ENCODE data around the gene CACNA1E.
A peak's percentile ranks its signal among the peaks of the same experiment; 100 is the strongest.

Gene CACNA1E

DNA sequence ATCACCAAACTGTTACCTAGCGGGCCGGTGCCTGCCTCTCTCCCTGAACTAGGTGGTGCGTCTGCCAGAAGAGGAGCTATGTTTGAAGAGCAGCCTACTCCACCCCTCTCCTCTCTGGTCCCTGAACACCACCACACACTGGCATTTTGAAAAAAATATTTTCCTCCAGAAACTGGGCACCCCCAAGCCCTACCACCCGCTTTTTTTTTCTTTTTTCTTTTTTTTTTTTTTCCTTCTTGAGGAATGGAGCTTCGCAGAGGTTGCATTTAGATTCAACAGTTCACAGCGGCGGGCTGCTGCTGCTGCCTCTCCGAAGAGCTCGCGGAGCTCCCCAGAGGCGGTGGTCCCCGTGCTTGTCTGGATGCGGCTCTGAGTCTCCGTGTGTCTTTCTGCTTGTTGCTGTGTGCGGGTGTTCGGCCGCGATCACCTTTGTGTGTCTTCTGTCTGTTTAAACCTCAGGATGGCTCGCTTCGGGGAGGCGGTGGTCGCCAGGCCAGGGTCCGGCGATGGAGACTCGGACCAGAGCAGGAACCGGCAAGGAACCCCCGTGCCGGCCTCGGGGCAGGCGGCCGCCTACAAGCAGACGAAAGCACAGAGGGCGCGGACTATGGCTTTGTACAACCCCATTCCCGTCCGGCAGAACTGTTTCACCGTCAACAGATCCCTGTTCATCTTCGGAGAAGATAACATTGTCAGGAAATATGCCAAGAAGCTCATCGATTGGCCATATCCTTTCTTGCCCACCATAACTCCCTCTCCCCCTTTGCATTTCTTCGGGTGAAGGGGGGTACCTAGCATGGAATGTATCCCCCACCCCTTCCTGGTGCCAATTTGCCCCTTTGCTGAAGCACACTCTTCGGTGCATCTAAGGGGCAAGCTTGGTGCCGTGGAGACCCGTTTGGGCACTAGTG is at the start of gene CACNA1E:
Gene CACNA1E, plus strand, starts transcription at position 233 of the 911 bp plus-strand sequence. Its CDS starts 228 bp downstream, at position 461.
- DNase-seq = no peak

DNA sequence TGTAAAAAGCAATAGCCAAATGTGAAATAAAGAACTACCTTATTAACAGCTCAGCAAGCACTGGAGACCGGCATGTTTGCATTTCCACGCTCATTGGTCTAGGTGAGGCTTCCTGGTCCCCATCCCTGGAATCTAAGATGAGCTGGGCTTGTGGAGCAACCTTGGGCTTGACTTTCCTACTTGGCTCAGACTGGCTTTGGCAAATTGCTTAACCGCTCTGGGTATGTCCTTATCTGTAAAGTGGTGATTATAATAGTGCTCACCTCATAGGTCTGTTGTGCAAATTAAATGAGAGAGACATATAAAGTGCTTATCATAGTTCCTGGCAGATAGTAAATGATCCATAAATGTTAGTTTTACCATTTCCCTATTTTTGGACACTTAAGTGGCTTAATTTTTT is 49.4 kb upstream of the CACNA1E start:
- DNase-seq = no peak

DNA sequence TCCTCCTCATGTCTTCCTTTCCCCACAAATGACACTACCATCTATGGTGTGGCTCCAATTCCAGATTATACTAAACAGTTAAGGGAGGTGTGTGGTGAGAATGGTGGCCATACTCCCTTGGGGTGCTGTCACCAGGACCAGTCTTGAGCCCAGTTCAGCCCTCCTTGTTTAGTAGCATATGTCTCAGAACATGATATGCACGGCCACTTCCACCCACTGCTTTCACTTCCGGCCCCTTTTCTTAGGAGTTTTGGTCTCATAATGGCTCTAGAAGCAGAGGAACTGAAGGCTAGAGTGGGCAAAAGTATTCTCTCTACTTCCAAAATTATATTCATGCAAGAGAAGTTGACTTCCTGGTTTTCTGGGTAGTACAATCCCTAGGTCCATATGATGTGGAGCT is 45.3 kb upstream of the CACNA1E start:
- no peak for DNase-seq

DNA sequence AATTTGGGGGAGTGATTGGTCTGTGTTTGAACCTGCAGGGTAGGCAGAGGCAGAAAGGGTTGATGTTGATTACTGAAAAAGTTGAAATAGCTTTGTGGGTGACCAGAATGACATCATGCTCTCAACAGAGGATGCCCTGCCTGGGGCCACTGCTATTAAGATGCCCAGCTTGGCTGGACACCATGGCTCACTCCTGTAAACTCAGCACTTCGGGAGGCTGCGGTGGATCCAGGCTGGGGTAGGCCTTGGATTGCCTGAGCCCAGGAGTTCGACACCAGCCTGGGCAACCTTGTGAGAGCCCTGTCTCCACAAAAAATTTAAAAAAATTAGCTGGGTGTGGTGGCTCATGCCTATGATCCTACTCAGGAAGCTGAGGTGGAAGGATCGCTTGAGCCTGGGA is 42.8 kb upstream of the CACNA1E start:
- DNase-seq = no peak

DNA sequence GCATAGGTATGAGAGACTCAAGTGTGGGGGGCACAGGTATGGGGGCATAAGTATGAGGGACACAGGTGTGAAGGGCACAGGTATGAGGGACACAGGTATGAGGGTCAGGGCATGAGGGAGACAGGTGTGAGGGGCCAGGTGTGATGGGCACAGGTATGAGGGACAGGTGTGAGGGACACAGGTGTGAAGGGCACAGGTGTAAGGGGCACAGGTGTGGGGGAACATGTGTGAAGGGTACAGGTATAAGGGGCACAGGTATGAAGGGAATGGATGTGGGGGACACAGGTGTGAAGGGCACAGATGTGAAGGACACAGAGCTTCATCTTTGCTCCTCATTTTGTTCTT is 41.2 kb upstream of the CACNA1E start:
- no peak for DNase-seq

DNA sequence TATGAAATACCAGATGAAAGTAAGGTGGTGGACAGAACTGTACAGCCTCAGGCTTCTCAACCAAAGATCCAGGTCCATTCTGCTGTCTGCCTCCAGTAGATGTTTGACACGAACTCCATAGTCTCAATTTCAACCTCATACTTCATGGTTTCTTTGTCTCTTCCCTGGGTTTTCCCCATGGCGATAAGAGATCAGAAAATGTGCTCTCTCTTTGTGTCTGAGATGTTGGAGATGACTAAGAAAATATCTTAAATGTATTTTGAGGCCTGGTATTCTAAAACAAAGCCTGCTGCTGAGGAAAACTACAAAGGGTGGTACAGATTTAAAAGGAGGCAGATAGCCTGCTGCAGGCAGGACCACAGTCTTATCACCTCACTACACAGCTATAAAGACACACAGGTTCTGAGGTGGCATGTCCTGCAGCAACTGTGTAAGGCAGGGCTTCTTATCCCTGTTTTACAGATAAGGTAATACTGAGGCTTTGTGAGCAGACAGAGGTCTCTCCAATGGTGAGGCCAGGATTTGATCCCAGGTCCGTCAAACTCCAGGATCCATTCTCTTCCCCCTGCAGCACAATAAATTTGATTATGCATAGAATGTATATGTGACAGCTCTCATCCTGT is 40.0 kb upstream of the CACNA1E start:
- DNase-seq = no peak

DNA sequence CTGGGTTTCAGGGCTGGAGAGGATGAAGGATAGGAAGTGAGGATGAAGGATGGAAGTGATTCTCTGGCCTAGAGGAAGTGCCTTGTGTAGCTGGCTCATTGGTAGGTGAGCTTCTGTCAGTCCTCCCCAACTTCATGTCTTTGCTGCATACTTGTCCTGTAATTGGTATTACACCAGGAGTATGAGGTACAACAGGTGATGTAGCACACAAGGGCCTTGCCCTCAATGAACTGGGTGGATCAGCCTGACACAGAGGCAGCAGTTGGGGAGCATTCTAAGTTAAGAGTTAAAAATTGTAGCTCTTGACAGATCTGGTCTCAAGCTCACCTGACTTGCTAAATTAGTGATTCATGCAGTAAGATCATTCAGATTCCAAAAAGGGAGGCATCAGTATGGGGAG is 37.9 kb upstream of the CACNA1E start:
- no peak for DNase-seq

DNA sequence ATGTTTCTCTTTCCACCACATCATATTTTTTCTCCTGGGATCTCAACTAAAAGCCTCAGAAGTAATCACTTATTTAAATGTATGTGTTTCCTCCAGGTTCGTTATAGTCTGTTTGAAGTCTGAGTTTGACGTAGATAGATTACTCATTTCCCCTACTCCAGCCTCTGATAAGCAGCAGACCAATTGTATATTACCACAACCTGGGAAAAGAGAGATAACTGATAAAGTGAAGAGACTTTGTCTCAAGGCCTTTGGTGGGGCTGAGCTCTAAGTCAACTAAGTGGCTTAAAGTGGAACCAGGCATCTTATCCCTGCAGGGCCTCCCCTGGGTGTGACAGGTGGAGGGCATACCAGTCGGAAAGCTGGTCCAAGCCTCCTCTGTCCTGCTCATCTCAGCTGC is 34.9 kb upstream of the CACNA1E start:
- DNase-seq = no peak

DNA sequence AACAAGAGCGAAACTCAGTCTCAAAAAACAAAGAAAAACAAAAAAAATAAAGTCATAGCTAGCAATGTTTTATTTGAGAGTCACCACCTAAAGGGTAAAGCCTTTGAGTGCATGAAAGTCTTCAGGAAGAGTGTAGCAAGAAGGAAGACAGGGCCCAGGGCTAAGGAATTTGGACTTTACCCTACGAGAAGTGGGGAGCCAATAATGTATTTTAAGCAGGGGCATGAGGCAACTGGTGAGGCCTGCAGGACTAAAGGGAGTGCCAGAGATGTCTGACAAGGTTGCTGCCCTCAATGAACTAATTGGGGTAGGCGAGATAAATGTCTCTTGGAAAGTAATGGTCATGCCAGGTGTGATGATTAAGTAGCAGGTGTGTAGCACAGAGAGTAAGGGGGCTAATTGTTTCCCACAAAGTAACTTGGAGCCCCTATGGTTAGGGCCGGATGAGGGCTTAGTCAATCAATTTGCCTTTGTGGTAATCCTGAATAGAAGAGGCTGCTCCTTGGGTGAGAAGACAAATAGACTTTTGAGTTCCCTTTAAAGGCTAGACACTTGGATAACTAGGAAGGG is 31.6 kb upstream of the CACNA1E start:
- no peak for DNase-seq

DNA sequence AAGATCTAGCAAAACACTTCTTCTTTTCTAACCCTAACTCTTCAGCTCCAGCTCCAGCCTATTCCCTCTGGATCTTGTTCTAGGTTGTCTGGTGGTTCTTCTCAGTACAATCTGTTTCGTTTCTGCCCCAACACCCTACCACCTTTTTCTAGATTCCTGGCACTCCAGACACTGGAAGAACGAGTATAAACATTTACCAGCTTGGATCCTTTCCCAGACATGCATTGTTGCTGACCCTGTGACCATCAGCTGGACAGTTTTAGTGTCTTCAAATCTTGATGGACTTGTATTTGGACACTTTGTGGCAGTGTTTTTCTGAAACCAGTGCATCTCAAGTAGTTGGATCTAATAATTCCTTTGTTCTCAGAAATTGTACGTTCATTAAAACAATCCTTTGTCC is 30.6 kb upstream of the CACNA1E start:
- DNase-seq = no peak

DNA sequence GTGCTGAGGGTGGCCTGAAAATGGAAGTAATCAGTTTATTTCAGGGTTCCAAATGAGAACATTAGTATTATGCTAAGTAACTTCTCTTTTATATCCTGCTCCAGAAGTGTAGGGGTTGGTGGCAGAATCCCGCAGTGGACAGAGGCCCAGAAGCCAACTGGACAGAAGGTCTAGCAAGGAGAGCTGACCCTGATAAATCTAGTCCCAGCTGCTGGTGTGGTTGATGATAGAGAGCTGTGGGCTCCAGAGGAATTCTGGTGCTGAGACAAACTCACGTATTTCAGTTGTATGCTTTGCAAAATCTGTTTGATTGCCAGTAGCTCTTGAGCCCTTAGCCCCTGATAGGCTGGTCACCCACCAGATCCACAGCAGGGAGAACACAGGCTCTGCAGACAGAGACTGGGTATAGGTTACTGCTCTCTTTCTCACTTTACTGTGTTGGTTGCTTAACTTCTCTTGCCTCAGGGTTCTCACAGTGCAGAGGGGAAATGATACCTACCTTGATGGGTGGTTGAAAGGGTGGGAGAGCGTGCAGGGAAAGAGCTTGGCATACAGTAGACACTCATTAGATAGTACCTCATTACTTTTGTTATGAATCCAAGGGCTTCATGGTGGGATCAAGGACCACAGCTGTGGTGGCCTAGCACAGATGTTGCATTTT is 29.6 kb upstream of the CACNA1E start:
- DNase-seq = no peak

DNA sequence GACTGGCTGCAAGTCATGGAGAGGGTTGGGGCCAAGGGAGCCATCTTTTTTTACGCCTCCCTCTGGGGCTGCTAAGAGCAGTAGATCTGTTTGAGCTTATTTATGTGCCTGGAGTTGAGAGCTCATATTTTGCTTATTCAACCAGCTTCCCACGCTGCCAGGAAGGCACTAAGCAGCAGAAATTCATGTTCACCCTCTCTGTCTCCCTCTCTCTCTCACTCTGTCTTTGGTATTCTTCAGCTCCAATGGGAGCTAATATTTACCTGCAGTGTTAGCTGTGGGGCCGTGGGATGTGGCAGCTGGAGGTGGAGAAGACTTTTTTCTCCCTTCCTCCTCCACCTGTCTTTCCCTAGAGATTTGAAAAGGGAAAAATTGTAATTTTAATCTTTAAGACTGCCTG is 26.8 kb upstream of the CACNA1E start:
- DNase-seq = no peak

DNA sequence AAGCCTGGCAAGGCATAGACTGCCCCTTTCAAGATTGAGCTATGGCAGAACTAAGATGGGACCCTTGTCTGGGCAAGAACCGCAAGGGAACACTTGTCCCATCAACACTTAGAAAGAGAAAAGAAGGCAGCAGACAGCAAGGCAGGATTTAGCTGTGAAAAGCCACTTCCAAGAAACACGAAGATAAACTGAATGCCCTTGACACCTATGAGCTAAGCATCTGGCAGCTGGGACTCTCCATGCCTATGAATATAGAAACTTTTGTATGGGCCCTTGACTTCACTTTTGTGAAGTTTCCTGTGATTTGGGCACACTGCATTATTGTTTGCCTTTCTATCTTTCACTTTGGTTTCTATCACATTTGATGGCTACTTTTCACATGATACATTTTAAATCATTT is 24.9 kb upstream of the CACNA1E start:
- DNase-seq = no peak

DNA sequence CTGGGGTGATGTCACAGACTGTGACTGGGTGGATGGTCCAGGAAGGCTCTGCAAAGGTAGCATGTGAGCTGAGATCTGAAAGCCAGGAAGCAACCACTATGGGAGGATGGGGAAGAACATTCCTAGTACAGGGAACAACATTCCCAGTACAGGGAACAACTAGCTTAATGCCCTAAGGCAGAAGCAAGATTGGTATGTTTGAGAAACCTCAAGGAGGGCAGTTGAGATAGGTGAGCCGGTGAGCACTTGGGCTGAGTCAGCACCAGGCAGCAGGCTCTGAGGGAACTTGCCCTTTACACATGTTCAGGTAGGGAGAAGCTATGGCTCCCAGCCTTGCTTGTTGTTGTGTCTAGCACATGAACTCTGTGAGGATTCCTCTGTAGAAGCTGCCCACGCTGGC is 24.2 kb upstream of the CACNA1E start:
- DNase-seq = no peak

DNA sequence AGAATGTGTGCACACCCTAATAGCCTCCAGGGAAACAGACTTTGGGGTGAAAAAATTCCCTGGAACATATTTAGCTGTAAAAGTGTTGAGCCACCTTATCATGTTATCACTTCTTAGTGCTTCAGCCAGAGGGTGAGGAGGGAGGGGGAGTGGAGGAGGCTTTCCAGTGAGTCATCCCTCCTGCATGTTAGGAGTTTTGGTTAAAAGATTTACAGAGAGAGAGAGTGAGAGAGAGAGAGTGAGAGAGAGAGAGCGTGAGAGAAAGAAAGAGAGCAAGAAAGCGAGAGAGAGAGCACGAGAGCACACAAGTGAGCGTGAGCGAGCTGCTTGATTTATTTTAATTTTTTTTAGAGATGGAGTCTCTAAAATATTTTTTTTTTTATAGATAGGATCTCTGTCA is 13.5 kb upstream of the CACNA1E start:
- no peak for DNase-seq

DNA sequence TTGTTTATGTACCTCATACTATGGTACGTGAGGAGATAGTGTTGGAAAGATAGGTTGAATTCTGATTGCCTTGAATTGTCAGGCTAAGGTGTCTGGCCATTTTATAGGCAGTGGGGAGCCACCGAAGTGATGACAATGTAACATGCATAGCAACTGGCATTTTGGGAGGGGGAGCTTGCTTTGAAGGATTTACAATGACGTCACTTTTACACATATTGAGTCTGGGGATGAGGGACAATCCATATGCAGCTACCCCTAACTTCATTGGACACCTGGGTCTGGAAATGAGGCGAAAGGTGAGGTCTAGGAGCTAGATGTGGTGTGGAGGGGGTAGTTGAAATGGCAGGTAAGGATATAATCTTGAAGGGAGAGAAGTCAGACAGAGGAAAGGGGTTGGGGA is 7.7 kb upstream of the CACNA1E start:
- no peak for DNase-seq

DNA sequence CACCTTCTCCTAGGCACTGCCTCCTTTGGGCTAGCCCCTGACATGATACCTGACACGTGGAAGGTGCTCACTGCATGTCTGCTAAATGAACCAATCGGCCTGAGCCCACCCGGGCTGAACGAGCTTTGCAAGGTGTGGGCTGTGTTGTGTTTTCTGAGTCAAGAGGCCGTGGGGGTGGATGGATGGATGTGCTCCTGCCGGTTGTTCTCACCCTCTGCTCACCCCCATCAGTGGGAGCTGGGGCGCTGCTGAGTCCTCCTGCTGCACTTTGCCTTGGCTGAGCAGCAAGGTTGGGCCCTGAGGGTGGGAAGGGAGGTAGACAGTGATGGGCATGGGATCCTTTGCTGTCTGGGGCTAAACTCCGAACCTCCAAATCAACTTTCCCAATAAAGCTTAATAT is 6.7 kb upstream of the CACNA1E start:
- no peak for DNase-seq

DNA sequence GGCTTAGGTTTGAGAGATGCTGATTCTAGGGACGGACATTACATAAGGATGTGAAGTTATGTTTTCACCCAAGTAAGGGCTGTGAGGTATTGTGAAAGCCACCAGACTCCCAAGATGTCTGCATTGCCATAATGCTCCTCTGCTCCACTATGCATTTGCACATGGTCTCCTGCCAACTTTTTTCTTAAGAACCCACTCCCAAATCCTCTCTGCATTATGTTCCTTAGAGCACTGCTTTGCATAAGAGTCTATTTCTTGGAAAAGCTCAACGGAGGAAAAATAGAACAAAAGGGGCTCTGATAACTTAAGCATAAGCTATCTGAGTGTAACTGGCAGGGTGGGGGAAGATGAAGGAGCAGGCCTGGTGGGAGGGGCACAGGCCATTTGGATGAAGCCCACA is 5.0 kb upstream of the CACNA1E start:
- no peak for DNase-seq

DNA sequence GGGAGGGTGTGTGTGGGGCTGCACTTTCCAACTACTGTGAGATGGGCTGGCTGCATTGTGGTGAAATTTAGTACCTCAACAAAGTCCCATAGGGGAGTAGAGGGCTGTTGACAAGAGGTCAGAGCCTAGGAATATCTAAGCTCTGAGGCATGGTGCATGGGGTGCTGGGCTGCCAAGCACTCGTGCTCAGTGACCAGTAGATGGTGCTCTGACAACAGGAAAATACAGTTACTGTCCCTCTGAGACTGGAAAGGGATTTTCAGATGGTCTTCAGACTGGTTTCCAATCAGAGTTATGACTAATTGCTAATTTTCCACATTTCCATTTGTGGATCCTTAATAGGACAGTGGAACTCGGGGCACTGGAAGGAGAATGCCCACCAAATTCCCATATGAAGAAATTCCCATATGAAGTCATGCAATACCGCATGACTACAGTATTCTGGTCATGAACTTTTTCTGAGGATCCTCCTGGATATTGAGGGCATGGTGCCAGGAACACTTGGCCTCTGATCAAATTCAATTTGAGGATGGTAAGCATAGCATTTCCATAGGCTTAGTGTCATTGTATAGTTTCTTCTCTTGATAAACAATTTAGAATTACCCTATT is 4.1 kb upstream of the CACNA1E start:
- DNase-seq = peak; percentile 80

DNA sequence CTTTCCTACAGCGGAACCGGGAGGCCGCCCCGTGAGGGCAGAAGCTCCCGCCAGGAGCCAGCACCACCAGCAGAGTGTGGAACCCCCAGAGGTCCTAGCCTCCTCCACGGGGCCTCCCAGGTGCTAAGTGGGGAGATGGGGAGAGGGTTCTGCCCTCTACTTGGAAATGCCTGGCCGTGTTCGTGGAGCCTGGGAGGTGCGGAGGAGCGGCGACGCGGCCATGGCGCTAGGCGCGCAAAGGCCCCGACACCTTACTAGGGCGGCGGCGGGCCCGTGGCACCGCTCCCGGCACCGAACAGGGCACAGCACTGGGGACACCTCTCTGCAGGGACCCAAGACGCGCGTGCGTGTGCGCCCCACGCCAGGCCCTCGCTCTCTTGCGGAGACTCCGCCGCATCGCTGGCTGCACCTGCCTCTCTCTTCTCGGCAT is 1.3 kb upstream of the CACNA1E start:
- no peak for DNase-seq

DNA sequence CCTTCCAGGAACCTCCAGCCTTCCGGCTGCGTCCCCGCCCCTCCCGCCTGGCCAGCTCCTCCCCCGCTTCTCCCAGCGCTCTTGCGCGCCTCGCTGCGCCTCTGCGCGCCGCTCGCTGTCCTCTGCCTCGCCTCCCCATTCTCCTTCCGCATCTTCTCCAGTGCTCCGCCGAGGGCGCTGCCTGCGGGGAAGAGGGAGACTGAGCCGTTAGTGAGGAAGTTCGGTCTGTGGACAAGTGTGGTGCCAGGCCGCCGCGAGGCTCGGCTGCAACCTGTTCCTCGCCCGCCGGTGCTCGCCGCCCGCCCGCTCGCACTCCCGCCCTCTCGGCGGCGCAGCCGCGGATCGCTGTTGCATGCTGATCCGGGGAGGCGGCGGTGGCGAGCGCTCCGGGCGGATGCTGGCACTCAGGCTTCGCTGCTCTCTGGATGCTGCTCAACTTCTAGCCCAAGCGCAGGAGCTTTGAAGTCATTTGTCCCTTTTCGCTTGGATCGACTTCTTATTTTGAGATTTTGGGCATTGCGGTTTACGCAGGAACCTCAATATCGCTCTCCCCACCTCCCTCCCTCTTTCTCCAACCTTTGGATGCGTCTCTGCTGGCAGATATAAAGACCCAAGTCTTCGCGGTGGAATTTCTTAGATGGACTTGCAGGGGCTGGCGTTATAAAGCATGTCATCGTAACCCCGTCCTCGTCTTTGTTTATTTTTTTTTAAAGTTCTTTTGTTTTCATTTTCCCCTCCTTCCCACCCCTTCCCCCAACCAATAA is 614 bp upstream of the CACNA1E start:
- DNase-seq = no peak

DNA sequence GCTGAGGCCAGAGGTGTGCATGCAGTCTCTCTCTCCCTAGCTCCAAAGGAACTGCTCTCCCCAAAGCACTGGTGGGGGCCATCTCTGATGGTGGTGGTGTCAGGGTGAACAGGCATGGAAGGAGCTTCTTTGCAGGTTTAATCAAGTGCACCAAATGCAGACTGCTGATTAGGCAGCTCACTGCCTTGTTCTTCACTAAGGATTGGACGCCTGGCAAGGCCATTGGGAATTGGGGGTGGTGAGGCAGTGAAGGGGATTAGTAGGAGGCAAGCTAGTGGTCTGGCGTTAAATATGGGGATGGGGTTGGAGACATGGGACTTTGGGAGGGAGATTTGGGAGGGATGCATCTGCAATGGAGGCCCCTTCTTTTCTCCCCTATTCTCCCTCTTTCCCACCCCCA is 1.5 kb downstream of the CACNA1E start:
- DNase-seq = no peak
